CD4-positive, alpha-beta T cell treated with Interleukin-10 for 1 hour (primary cell): ENCODE measurements around the gene SERPINA4.
"Not testable (repeated sequence)": the region's sequence is repeated elsewhere in the genome, so short reads cannot be mapped to it uniquely, and the experiment has no call there.

Source experiments
- DNase-seq: peaks from one replicate; pipeline ENCODE4 v3.0.0-alpha.2; 2020

Gene SERPINA4

GRCh38 chr14:94594441-94594840, 33.2 kb downstream of the SERPINA4 start:
- no peak for DNase-seq

GRCh38 chr14:94595912-94596311, 34.7 kb downstream of the SERPINA4 start:
- no peak for DNase-seq

GRCh38 chr14:94596361-94596760, 35.1 kb downstream of the SERPINA4 start:
- no peak for DNase-seq

- DNase-seq = no peak
Observed at GRCh38 chr14:94597788-94598187, 36.5 kb downstream of the SERPINA4 start.

- no peak for DNase-seq
Observed at GRCh38 chr14:94598506-94598815, 37.2 kb downstream of the SERPINA4 start.

- DNase-seq = no peak
Observed at GRCh38 chr14:94598816-94599655, 37.8 kb downstream of the SERPINA4 start.

GRCh38 chr14:94599656-94600004, 38.4 kb downstream of the SERPINA4 start:
- no peak for DNase-seq

- DNase-seq = no peak
Observed at GRCh38 chr14:94600148-94600545, 38.9 kb downstream of the SERPINA4 start.

- DNase-seq = no peak
Observed at GRCh38 chr14:94601884-94602391, 40.7 kb downstream of the SERPINA4 start.

GRCh38 chr14:94602722-94603121, 41.5 kb downstream of the SERPINA4 start:
- no peak for DNase-seq

GRCh38 chr14:94605361-94605760, 44.1 kb downstream of the SERPINA4 start:
- DNase-seq = no peak

- not testable (repeated sequence) for DNase-seq
Observed at GRCh38 chr14:94608966-94609365, 47.7 kb downstream of the SERPINA4 start.

- no peak for DNase-seq
Observed at GRCh38 chr14:94611179-94611578, 49.9 kb downstream of the SERPINA4 start.

GRCh38 chr14:94612174-94612573, 50.9 kb downstream of the SERPINA4 start, which contains the start of gene SERPINA3:
Gene SERPINA3 (plus strand): TSS chr14:94612391. CDS start chr14:94614442, 2,051 bp downstream.
- no peak for DNase-seq

GRCh38 chr14:94612580-94613554, 51.6 kb downstream of the SERPINA4 start:
- no peak for DNase-seq

GRCh38 chr14:94613720-94614644, 52.7 kb downstream of the SERPINA4 start:
- DNase-seq = no peak

- no peak for DNase-seq
Observed at GRCh38 chr14:94614802-94615201, 53.6 kb downstream of the SERPINA4 start.

- no peak for DNase-seq
Observed at GRCh38 chr14:94615254-94615653, 54.0 kb downstream of the SERPINA4 start.

- DNase-seq = no peak
Observed at GRCh38 chr14:94615823-94616570, 54.8 kb downstream of the SERPINA4 start.

GRCh38 chr14:94617366-94617941, 56.2 kb downstream of the SERPINA4 start:
- DNase-seq = no peak
